ENCODE measurements around the gene BAZ2A. TPM values are rescaled to one million over a fixed set of nuclear protein-coding genes. Genes with fewer than 3 reads are reported as not detected.

Gene BAZ2A
- total RNA-seq, 4 donors from 2014 or later: 64.8 to 141 (median 107) TPM

DNA sequence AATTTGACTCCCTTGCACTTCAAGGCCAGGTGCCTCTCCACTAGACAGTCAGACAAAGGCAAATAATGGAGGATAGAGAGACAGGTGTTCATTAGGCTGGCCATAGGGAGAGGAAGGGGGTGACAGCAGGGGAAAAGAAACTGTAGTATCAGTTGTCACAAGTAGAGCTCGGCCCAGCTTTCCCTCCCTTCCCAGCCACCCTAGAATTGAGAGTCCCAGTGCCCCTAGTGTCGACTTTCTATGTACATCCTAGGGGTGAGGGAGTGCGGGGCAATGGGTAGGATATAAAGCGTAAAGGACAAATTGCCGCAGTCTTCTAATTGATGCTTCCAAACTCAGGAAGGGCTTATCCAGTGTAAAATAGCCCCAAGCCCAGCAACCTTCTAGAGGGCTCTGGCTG, 39.0 kb downstream of the BAZ2A start:
- DNase-seq (ENCODE audit: low spot score in 2 of 2): no peak
- WGBS, 2 donors: 85% methylated on average over 5 of the region's 5 CpGs
- TF ChIP-seq POLR2A (IDR thresholded peaks at IDR 0.05): no peak
- TF ChIP-seq, protein P1, sequence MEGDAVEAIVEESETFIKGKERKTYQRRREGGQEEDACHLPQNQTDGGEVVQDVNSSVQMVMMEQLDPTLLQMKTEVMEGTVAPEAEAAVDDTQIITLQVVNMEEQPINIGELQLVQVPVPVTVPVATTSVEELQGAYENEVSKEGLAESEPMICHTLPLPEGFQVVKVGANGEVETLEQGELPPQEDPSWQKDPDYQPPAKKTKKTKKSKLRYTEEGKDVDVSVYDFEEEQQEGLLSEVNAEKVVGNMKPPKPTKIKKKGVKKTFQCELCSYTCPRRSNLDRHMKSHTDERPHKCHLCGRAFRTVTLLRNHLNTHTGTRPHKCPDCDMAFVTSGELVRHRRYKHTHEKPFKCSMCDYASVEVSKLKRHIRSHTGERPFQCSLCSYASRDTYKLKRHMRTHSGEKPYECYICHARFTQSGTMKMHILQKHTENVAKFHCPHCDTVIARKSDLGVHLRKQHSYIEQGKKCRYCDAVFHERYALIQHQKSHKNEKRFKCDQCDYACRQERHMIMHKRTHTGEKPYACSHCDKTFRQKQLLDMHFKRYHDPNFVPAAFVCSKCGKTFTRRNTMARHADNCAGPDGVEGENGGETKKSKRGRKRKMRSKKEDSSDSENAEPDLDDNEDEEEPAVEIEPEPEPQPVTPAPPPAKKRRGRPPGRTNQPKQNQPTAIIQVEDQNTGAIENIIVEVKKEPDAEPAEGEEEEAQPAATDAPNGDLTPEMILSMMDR (IDR thresholded peaks at IDR 0.05): no peak
- no peak overlapping the region for H3K4me3 ChIP-seq (ENCODE audit: low read depth, poor library complexity, severe bottlenecking)
- intact Hi-C loops (cut with DNase I; ENCODE audit: low total_unique reads): no loop called here

DNA sequence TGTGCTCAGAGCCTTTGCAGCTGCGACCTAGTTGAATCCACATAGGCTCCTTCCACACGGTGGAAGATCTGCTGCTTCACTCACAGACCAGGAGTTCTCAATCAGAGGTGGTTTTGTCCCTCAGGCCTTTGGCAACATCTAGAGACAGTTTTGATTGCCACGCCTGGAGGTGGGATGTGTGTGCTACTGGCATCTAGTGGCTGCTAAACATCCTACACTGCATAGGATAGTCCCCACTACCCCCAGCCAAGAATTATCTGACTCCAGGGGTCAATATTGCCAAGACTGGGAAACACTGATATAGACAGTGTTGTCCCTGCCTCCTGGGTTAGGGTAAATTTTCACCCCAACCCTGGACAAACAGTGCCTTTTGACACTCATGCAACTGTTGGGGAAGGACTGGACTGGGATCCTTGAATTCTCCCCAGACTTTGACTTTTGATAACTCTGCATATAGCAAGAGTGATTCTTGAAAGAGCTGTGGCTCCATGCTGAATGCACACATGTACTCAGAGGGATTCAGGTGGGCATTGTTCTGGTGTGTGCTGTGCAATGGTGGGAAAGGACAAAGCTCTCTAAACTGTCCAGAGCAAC, 39.8 kb downstream of the BAZ2A start:
- intact Hi-C loops (cut with DNase I; ENCODE audit: low total_unique reads): no loop called here
- whole genome bisulfite sequencing, 2 donors: 44 to 48% methylated on average over 3 of the region's 3 CpGs
- TF ChIP-seq POLR2A (IDR thresholded peaks at IDR 0.05): no peak
- TF ChIP-seq, protein P1 (IDR thresholded peaks at IDR 0.05): no peak
- H3K4me3 ChIP-seq (ENCODE audit: low read depth, poor library complexity, severe bottlenecking): no peak overlapping the region
- DNase-seq (ENCODE audit: low spot score in 2 of 2): no peak

DNA sequence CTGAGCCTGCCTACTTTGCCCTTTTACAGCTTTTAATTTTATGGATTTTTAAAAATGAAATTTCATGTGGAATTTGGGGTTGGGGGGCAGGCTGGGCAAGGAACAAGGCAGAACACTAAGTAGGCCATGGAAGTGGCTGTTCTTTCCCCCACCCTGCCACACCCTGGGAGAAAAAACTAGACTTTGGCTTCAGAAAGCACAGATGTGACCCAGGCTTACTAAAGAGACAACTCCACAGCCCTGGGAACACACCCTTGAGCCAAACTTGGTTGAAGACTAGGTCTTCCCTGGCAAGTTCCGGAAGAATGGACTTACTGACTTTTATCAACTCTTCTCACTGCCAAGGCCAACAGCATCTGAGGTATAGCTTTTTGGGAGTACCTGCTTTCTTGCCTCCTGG, 40.3 kb downstream of the BAZ2A start:
- 31 to 56% methylated on average over 1 of the region's 1 CpG for WGBS, 2 donors
- DNase-seq (ENCODE audit: low spot score in 2 of 2): no peak
- no peak for TF ChIP-seq POLR2A (IDR thresholded peaks at IDR 0.05)
- TF ChIP-seq, protein P1 (IDR thresholded peaks at IDR 0.05): no peak
- no peak overlapping the region for H3K4me3 ChIP-seq (ENCODE audit: low read depth, poor library complexity, severe bottlenecking)
- intact Hi-C loops (cut with DNase I; ENCODE audit: low total_unique reads): no loop called here

DNA sequence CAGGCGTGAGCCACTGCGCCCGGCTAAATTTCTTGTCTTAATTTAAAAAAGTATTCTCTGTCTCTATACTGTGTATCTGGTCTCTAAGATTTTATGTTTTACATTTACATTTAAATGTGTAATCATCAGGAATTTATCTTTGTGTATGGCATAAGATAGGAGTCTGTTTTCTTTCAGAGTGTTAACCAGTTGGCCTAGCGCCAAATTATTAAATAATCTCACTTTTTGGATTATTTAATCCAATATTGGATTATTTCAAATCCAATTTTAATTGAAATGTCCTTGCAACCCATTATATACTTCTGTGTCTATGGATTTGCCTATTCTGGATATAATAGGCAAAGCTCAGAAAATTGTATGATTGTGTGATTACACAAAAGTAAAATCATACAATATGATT, 45.0 kb downstream of the BAZ2A start:
- TF ChIP-seq, protein P1 (IDR thresholded peaks at IDR 0.05): no peak
- TF ChIP-seq POLR2A (IDR thresholded peaks at IDR 0.05): no peak
- intact Hi-C loops (cut with DNase I; ENCODE audit: low total_unique reads): no loop called here
- no peak overlapping the region for H3K4me3 ChIP-seq (ENCODE audit: low read depth, poor library complexity, severe bottlenecking)
- DNase-seq (ENCODE audit: low spot score in 2 of 2): no peak
- 82 to 88% methylated on average over 4 of the region's 4 CpGs for WGBS, 2 donors

DNA sequence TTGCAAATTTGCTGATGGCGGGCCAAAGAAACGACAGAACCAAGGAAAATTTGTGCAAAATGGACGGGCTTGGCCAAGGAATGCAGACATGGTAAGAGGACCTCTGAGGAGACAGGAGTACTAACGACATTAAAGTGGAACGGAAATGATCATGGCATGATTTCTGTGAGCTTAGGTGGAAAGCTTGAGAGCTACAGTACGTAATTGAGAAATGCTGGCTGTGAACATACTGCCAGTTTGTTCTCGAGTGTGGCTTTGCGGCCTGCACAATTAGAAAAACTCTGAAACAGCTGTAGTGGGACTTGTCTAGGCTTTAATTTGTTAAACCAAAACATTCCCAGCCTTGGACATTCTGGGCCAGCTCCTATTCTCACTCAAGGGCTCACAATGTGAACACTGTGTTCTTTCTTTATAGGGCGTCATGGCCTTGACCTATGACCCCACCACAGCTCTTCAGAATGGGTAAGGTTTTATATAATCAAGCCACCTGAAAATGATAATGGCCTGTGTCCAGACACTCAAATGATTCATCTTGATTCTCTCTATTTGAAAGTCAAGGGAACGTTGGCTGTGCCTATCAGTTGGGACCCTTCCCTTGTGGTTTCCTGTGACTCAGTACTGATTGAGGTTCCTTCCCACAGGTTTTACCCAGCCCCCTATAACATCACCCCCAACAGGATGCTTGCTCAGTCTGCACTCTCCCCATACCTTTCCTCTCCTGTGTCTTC, 48.5 kb downstream of the BAZ2A start:
- 80 to 89% methylated on average over 10 of the region's 10 CpGs for WGBS, 2 donors
- DNase-seq (ENCODE audit: low spot score in 2 of 2): no peak
- intact Hi-C loops (cut with DNase I; ENCODE audit: low total_unique reads): no loop called here
- no peak for TF ChIP-seq POLR2A (IDR thresholded peaks at IDR 0.05)
- TF ChIP-seq, protein P1 (IDR thresholded peaks at IDR 0.05): no peak
- no peak overlapping the region for H3K4me3 ChIP-seq (ENCODE audit: low read depth, poor library complexity, severe bottlenecking)

Data from lower leg skin (tissue), 4 donors.